ENCODE data around the gene ASMT.
"Not testable (repeated sequence)": the region's sequence is repeated elsewhere in the genome, so short reads cannot be mapped to it uniquely, and the experiment has no call there.

Gene ASMT

DNA sequence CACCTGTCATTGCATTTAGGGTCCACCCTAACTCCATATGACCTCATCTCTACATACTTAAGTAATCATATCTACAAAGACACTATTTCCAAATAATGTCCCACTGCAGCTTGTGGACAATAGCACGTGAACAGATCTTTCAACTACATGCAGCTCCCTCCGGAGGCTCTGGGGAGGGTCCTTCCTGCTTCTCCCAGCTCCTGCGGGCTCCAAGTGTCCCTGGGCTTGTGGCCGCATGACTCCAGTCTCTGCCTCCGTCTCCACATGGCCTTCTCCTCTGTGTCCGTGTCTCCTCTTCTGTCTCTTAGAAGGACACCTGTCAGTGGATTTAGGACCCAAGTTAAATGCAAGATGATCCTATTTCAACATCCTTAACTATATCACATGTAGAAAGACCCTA, 52.7 kb downstream of the ASMT start:
- H3K4me3 ChIP-seq (ENCODE audit: low read depth, low read length): no peak overlapping the region
- TF ChIP-seq, protein P1, sequence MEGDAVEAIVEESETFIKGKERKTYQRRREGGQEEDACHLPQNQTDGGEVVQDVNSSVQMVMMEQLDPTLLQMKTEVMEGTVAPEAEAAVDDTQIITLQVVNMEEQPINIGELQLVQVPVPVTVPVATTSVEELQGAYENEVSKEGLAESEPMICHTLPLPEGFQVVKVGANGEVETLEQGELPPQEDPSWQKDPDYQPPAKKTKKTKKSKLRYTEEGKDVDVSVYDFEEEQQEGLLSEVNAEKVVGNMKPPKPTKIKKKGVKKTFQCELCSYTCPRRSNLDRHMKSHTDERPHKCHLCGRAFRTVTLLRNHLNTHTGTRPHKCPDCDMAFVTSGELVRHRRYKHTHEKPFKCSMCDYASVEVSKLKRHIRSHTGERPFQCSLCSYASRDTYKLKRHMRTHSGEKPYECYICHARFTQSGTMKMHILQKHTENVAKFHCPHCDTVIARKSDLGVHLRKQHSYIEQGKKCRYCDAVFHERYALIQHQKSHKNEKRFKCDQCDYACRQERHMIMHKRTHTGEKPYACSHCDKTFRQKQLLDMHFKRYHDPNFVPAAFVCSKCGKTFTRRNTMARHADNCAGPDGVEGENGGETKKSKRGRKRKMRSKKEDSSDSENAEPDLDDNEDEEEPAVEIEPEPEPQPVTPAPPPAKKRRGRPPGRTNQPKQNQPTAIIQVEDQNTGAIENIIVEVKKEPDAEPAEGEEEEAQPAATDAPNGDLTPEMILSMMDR (IDR thresholded peaks at IDR 0.05; ENCODE audit: control insufficient read depth, extremely low read depth, insufficient read depth): no peak
- no peak for DNase-seq (ENCODE audit: low read depth)

DNA sequence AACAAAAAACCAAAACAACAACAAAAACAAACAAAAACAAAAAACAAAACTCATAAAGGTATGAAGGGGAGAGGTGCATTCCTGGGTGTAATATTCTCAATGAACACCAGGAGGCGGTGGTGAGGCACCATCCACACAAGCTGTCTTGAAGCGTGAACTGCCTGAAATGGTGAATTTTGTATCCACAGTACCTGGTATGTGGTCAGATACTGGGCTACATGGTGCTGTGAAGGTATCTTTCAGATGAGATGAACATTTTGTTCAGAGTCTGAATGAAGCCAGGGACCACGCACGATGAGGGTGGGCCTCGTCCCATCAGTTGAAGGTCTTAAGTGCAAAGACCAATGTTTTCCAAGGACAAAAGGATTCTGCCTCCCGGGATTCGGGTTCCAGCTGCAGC, 58.5 kb downstream of the ASMT start:
- TF ChIP-seq, protein P1 (IDR thresholded peaks at IDR 0.05; ENCODE audit: control insufficient read depth, extremely low read depth, insufficient read depth): peak; percentile 66
- DNase-seq (ENCODE audit: low read depth): no peak
- H3K4me3 ChIP-seq (ENCODE audit: low read depth, low read length): no peak overlapping the region

DNA sequence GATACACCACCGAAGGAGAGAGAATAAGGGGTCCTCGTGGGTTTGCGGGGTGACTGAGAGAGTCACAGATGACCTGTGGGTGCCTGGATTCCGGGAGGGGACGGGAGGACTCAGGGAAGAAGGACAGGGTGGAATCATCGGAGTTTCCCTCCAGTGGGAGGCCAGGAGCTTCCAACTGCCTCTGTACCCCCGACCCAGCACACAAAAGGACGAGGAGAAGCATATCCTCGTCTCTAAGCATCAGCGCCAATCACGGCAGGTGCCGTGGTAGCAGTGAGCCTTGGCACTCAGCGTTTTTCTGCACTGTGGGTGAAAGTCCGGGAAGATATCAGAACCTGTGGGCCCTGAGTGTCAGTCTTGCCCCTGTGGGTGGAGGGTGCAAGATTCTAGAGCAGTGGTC, 62.0 kb downstream of the ASMT start:
- TF ChIP-seq, protein P1 (IDR thresholded peaks at IDR 0.05; ENCODE audit: control insufficient read depth, extremely low read depth, insufficient read depth): no peak
- DNase-seq (ENCODE audit: low read depth): no peak
- H3K4me3 ChIP-seq (ENCODE audit: low read depth, low read length): no peak overlapping the region

DNA sequence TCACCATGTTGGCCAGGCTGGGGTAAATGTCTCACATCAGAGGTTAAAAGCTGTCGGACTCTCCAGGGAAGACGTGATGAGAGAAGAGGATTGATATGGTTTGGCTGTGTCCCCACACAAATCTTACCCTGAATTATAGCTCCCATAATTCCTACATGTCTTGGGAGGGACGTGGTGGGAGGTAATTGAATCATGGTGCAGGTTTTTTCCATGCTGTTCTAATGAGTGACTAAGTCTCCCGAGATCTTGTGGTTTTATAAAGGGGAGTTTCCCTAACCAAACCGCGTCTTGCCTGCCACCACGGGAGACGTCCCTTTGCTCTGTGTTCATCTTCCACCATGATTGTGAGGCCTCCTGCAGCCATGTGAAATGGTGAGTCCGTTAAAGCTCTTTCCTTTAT, 64.4 kb downstream of the ASMT start:
- no peak overlapping the region for H3K4me3 ChIP-seq (ENCODE audit: low read depth, low read length)
- TF ChIP-seq, protein P1 (IDR thresholded peaks at IDR 0.05; ENCODE audit: control insufficient read depth, extremely low read depth, insufficient read depth): no peak
- no peak for DNase-seq (ENCODE audit: low read depth)

DNA sequence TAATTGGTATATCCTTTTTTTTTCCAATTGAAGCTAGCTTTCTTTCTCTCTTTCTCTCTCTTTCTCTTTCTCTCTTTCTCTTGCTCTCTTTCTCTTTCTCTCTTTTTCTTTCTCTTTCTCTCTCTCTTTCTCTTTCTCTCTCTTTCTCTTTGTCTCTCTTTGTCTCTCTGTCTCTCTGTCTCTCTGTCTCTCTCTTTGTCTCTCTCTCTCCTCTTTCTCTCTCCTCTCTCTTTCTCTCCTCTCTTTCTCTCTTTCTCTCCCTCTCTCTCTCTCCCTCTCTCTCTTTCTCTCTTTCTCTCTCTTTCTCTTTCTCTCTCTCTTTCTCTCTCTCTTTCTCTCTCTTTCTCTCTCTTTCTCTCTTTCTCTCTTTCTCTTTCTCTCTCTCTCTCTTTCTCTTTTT, 66.6 kb downstream of the ASMT start:
- TF ChIP-seq, protein P1 (IDR thresholded peaks at IDR 0.05; ENCODE audit: control insufficient read depth, extremely low read depth, insufficient read depth): no peak
- DNase-seq (ENCODE audit: low read depth): no peak

DNA sequence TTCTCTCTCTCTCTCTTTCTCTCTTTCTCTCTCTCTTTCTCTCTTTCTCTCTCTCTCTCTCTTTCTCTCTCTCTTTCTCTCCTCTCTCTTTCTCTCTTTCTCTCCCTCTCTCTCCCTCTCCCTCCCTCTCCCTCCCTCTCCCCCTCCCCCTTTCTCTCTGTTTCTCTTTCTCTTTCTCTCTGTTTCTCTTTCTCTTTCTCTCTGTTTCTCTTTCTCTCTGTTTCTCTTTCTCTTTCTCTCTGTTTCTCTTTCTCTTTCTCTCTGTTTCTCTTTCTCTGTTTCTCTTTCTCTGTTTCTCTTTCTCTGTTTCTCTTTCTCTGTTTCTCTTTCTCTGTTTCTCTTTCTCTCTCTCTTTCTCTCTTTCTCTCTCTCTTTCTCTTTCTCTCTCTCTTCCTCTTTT, 67.0 kb downstream of the ASMT start:
- H3K4me3 ChIP-seq (ENCODE audit: low read depth, low read length); DNase-seq (ENCODE audit: low read depth): not testable (repeated sequence)

More for the DNA sequence above, 66.6 kb downstream of the ASMT start:
- no peak overlapping the region for H3K4me3 ChIP-seq (ENCODE audit: low read depth, low read length)

DNA sequence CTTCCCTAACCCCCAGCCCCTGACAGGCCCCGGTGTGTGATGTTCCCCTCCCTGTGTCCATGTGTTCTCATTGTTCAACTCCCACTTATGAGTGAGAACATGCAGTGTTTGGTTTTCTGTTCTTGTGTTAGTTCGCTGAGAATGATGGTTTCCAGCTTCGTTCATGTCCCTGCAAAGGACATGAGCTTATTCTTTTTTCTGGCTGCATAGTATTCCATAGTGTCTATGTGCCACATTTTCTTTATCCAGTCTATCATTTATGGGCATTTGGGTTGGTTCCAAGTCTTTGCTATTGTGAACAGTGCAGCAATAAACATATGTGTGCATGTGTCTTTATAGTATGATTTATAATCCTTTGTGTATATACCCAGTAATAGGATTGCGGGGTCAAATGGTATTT, 67.6 kb downstream of the ASMT start:
- not testable (repeated sequence) for DNase-seq (ENCODE audit: low read depth); H3K4me3 ChIP-seq (ENCODE audit: low read depth, low read length)

DNA sequence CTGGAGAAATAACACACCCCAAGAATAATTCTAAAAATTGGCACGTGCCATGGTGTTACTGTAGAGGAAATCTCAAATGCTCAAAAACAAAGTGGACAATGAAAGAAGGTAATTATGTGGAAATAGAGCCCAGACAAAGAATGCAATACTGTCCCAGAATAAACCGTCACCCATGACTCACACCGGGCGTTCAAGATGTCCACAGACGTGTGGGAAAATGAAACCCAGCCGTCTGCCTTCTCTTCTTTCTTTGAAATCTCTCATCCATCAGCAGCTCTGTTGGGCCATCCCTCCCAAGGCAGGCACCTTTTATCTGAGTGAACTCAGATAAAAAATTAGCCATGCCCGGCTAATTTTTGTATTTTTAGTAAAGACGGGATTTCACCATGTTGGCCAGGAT, 70.0 kb downstream of the ASMT start:
- H3K4me3 ChIP-seq (ENCODE audit: low read depth, low read length); DNase-seq (ENCODE audit: low read depth): not testable (repeated sequence)

DNA sequence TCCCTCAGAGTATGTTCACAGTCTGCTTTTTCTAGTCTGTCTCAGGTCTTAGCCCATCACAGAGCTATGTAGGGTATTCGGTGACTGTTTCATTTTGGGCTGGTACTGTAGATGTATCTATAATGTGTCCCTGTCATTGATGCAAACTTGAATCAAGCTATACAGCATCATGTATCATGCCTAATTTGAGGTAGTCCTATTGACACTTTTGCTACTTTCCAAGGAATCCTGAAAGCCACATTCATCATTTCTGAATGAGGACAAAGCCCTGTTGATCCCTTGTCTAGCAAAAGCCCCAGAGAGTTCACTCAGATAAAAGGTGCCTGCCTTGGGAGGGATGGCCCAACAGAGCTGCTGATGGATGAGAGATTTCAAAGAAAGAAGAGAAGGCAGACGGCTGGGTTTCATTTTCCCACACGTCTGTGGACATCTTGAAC, 70.6 kb downstream of the ASMT start:
- DNase-seq (ENCODE audit: low read depth): not testable (repeated sequence)

More for the DNA sequence above, 70.6 kb downstream of the ASMT start:
- H3K4me3 ChIP-seq (ENCODE audit: low read depth, low read length): not testable (repeated sequence)
